Measurements from ENCODE around the gene GPX2.
A peak's percentile ranks its signal among the peaks of the same experiment; 100 is the strongest.

The GPX2 gene

DNA sequence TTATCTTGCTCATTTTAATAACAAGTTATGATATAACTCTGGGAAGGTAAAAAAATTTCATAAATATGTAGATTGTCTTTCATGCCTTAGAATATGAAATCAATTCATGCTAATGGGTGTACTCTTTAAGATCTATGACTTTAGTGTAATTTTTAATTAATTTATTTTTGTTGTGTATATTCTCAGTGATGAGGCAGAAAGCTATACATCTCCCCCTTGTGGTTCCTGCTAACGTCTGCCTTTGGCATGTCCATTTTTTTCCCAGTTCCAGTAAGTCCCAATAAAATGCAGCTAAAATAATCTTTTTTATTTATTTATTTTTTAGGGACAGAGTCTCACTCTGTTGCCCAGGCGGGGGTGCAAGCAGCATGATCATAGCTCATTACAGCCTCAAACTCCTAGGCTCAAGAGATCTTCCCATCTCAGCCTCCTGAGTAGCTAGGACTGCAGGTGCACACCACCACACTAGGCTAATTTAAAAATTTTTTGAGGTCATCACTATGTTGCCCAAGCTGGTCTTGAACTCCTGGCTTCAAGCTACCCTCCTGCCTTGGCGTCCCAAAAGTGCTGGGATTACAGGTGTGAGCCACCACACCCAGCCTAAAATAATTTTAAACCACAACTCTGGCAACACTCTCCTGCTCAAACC is 31.6 kb downstream of the GPX2 start:
- DNase-seq = no peak

DNA sequence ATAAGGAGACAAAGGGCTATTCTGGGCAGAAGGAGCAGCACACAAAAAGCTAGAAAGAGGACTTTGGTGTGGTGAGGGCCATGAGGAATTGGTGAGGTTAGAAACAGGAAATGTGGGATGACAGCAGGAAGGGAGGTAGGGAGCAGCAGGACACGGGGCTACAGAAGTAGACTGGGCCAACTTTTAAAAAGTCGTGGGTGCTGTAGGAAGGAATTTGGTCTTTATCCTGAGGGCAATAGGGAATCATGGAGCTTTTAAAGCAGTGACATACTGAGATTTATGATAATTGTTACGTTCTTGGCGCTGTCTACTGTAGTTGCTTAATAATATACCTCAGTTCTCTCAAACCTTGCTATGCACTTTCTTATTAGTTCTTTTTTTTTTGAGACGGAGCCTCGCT is 36.5 kb downstream of the GPX2 start:
- no peak for DNase-seq

DNA sequence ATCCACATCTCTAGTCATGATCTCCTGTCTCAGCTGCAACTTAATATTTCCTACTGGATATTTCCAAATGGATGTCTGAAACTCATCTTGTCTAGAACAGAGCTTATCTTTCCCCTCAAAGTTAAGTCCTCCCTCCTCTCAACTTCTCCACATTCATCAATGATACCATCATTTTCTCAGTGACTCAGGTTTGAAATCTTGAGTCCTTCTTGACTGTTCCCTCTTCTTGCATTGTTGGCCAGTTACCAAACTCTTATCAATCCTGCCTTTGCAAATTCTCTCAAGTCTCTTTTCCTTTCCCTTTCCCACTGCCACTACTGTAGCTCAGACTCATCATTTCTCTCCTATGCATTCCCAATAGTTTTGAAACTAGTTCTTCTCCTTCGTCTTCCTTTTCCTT is 42.6 kb downstream of the GPX2 start:
- DNase-seq = no peak

DNA sequence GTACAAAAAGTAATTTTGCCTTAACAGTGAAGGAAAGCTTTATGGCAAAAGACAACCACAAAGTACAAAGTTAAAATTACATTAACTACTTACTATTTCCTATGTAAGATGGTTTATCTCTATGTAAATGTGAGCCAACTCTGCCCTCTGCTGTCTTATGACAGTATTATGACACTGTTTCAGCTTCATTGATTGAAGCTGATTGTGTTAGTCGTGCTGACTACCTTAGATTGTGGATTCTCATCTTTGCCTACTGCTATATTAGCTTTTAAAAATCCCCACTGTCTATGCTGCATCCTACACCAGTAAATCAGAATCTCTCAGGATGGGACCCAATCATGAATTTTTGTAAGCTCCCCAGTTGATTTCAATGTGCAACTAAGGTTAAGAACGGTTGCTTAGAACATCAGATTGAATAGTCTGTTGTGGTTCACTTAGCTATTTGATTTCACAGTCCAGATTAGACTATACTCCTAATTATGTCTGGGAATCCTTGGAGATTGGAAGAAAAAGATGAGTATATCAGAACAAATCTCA is 50.6 kb downstream of the GPX2 start:
- DNase-seq = peak; percentile 30

DNA sequence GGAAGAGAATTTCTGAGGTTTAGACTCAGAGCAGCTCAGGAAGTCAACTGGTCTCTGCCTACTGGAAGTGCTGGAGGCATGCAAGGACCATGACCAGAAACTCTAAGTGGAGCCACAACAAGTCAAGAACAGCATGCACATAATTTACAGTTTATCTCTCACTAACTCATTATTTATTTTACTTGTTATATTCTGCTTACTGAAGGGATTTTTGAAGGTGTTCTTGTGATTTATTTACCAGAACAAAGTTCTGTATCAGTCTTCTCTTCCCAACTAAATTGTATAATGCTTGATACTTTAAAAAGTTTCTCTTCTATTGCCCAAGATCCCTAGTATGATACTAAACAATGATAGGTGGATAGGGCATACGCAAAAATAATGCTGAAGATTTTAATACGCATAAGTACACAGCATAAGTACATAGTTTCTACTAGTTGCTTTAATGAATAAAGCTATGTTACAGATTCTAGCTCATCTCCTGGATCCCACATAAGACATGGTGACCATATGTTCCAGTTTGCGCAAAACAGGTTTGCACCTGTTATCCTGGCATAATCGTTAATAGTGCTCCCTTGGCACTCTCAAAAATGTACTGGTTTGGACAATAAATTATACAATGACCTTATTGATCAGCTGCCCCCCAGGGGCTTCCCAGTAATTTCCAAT is 51.2 kb downstream of the GPX2 start:
- no peak for DNase-seq

DNA sequence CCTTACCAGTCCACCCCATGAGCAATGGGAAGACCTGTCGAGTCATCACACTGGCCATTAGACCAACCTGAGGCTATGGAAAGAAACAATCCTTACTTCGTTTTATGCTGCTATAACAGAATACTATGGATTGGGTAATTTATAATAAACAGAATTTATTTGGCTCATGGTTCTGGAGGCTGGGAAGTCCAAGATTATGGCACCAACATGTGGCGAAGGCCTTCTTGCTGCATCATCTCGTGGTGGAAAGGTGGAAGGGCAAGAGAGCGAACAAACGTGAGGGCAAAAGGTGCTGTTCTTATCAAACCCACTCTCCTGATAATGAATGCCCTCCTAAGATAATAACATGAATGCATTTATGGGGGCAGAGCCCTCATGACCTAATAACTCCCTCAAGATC is 53.2 kb downstream of the GPX2 start:
- no peak for DNase-seq
